ENCODE data around the gene PAM.
A peak's percentile ranks its signal among the peaks of the same experiment; 100 is the strongest.

PAM gene

DNA sequence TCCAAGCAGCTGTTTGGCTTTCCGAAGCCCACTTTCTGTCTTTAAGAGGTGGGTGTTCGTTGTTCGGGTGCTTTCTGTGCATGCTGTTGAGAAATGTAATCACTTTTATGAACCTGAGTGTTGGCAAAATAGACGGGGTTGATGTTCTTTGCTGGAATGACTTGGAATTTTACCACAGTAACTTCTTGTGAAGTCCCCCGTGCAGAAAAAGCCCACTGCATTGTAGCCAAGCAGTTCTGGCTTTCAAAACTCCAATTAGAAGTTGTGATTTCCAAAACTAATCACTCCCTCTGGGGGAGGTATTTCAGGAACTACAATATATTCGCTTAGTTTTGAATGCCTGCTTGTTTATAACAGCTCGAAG is 111.1 kb downstream of the PAM start:
- ATAC-seq (replicated peaks), result no peak
- Mint-ChIP-seq H3K27ac (peak overlapping the region; percentile 60 to 86), H3K4me1 (ENCODE audit: low read depth in 2 of 2) (peaks cover 9 to 28% of the 10 kb centered on the region in 2 donors)

DNA sequence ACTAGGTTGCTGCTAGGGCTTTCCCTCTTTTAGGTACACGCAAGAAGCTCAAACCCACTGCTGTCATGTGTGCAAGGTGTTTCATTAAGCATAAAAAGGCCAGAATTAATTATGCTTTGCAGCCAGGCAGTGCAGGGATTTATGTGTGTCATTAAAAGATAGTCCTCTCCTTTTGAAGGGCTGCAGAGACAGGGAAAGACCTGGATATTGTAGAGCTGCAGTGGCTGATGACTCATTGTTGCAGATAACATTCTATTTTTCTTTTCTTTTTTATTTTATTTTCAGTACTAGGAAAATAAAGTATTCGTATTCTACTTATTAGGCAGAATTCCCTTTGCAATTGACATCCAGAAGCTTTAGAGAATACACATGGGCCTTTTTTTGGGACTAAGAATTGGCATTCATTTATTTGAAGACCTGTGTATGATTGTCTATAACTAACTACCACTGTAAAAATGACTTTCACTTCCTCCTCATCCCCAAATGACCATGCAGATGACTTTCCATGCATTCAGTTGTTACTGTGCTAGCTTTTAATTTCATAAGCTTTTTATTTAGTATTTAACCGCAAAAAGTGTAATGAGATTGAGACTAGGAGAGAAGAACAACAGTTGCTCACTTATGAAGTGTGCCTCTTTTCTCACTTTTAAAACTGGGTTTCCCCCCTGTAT is 113.0 kb downstream of the PAM start:
- ATAC-seq (replicated peaks), result no peak
- no peak overlapping the region for H3K4me3 Mint-ChIP-seq
- H3K27me3 Mint-ChIP-seq, result peaks cover 0 to 14% of the 10 kb centered on the region in 2 donors
- no peaks in the 10 kb centered on the region for H3K9me3 Mint-ChIP-seq
- peaks cover 7 to 24% of the 10 kb centered on the region in 2 donors for H3K4me1 Mint-ChIP-seq (ENCODE audit: low read depth in 2 of 2)
- no peak for DNase-seq
- peaks cover 3% of the 10 kb centered on the region for H3K36me3 Mint-ChIP-seq (ENCODE audit: insufficient read depth)
- H3K27ac Mint-ChIP-seq, result no peak overlapping the region

More for the DNA sequence above, 111.1 kb downstream of the PAM start:
- Mint-ChIP-seq H3K4me3 (peak overlapping the region; percentile 69 to 73), H3K27me3 (peaks cover 0 to 14% of the 10 kb centered on the region in 2 donors), H3K9me3 (no peaks in the 10 kb centered on the region), H3K36me3 (ENCODE audit: insufficient read depth) (peaks cover 3% of the 10 kb centered on the region)
- no peak for DNase-seq

DNA sequence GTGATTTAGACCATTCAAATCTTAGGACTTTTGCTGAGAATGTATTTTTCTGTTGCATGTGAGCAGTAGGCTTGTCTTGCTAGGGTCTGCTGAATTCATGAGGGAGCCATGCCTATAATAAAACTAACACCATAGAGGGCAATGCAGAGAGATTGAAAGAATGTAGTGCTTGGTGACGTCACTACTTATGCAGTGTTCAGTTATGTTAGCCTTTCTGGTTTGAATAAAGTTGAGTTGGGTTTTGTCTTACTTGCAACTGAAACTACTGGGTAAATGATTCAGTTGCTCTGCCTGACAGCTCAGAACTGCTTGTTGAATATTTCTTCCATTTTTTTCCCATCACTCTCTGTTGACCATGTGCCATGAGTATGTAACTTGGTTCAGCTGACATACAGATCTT is 114.1 kb downstream of the PAM start:
- ATAC-seq (replicated peaks), result no peak
- Mint-ChIP-seq H3K27me3 (peaks cover 0 to 14% of the 10 kb centered on the region in 2 donors), H3K9me3 (no peaks in the 10 kb centered on the region), H3K27ac (no peak overlapping the region), H3K4me1 (ENCODE audit: low read depth in 2 of 2) (peaks cover 7 to 21% of the 10 kb centered on the region in 2 donors), H3K4me3 (no peak overlapping the region), H3K36me3 (ENCODE audit: insufficient read depth) (peaks cover 3% of the 10 kb centered on the region)
- no peak for DNase-seq

DNA sequence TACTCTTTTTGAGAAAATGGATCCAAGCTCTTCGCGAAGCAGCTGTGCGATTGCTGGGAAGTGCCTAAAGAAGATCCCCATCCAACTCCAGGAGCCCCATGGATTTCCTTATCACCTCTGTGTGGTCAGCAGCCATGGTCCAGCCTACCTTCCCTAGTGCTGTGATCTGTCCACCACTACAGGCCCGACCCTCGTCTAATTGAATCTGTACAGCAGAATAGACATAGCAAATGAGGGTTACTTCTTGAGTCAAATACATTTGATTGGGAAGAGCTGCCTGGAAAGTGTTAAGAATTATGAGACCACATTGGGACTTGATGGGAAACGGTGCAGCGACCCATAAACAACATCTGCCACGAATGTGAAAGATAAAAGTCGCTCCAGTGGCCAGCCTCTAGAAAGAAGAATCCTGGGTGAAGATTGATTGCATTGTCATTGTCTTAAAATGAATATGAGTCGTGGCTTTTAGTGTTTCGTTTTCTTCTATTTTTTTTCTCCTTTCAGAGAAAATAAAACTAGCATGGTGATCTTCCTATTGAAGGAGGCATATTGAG is 118.4 kb downstream of the PAM start:
- no peak for DNase-seq
- no peaks in the 10 kb centered on the region for H3K9me3 Mint-ChIP-seq
- peaks cover 3% of the 10 kb centered on the region for H3K36me3 Mint-ChIP-seq (ENCODE audit: insufficient read depth)
- peaks cover 0 to 7% of the 10 kb centered on the region in 2 donors for H3K4me1 Mint-ChIP-seq (ENCODE audit: low read depth in 2 of 2)
- H3K27me3 Mint-ChIP-seq, result no peaks in the 10 kb centered on the region
- no peak overlapping the region for H3K4me3 Mint-ChIP-seq
- ATAC-seq (replicated peaks), result no peak
- H3K27ac Mint-ChIP-seq, result no peak overlapping the region

DNA sequence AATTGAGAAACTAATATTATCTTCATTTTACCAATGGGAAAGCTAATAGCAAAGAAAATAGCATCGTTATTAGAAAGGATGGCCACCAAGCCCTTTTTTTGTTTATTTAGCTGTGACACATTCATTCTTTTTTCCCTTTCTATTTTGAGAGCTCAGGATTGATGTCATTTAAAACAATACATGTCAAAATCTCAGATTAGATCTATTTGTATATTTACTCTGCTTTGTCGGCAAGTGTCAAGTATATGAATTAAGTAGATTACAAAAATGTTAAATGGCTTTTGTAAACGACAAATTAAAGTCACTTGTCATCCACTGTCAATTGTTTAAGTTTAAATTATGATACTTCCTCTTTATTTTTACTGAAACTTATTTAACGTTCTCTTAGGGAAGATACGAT is 118.9 kb downstream of the PAM start:
- peaks cover 3% of the 10 kb centered on the region for H3K36me3 Mint-ChIP-seq (ENCODE audit: insufficient read depth)
- H3K9me3 Mint-ChIP-seq, result no peaks in the 10 kb centered on the region
- DNase-seq (no peak), ATAC-seq (replicated peaks) (no peak)
- peaks cover 0 to 6% of the 10 kb centered on the region in 2 donors for H3K4me1 Mint-ChIP-seq (ENCODE audit: low read depth in 2 of 2)
- no peaks in the 10 kb centered on the region for H3K27me3 Mint-ChIP-seq
- H3K4me3 Mint-ChIP-seq, result no peak overlapping the region
- H3K27ac Mint-ChIP-seq, result no peak overlapping the region

DNA sequence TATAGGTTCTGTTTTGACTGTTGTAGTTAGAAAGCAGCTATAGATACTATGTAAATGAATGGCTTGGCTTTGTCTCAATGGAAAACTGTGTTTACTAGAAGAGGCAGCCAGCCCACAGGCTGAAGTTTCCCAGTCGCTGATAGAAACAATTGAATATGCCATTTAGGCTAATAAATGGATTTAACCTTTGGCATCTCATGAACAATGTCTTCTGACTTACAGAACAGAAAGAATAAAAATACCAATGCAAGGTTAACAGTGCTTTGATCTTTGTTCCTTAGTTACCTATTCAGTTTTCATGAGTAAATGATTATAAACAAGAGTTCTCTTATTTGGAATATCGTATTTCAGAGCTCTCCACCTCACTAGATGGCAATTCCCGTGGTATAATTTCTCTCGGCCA is 120.6 kb downstream of the PAM start:
- Mint-ChIP-seq H3K27ac (no peak overlapping the region), H3K9me3 (no peaks in the 10 kb centered on the region), H3K4me3 (no peak overlapping the region), H3K4me1 (ENCODE audit: low read depth in 2 of 2) (no peaks in the 10 kb centered on the region), H3K36me3 (ENCODE audit: insufficient read depth) (no peaks in the 10 kb centered on the region), H3K27me3 (no peaks in the 10 kb centered on the region)
- DNase-seq (no peak), ATAC-seq (replicated peaks) (no peak)

DNA sequence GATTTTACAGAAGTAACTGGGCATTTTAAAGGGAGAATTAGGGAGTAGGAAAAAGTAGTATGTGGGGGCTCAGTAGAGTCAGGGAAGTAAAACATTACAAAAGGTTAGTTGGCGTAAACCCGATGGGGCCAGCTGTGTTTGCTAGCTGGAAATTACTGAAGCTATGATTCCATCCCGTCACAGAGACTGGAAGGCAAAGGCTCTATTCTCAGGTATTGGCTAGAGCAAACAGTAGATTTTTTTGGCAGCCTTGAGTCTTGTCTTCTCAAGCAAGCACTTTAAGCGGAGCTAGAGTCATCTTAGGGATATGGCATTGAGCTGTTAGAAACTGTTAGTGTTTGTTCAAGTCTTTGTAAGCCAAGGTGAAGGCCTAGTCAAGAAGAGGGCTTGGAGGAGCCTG is 121.5 kb downstream of the PAM start:
- no peaks in the 10 kb centered on the region for H3K36me3 Mint-ChIP-seq (ENCODE audit: insufficient read depth)
- H3K27me3 Mint-ChIP-seq, result no peaks in the 10 kb centered on the region
- H3K27ac Mint-ChIP-seq, result no peak overlapping the region
- H3K9me3 Mint-ChIP-seq, result no peaks in the 10 kb centered on the region
- no peak overlapping the region for H3K4me3 Mint-ChIP-seq
- no peaks in the 10 kb centered on the region for H3K4me1 Mint-ChIP-seq (ENCODE audit: low read depth in 2 of 2)
- ATAC-seq (replicated peaks) (no peak), DNase-seq (no peak)

DNA sequence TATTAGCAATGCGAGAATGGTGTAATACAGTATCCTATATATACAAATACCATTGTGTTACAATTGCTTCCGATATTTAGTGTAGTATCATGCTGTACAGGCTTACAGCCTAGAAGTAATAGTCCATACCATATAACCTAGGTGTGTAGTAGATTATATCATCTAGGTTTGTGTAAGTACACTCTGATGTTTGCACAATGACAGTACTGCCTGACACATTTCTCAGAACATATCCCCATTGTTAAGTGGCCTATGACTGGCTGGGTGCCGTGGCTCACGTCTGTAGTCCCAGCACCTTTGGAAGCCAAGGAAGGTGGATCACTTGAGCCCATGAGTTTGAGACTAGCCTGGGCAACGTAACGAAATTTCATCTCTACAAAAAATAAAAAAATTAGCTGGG is 124.6 kb downstream of the PAM start:
- no peaks in the 10 kb centered on the region for H3K27me3 Mint-ChIP-seq
- no peaks in the 10 kb centered on the region for H3K9me3 Mint-ChIP-seq
- no peaks in the 10 kb centered on the region for H3K4me1 Mint-ChIP-seq (ENCODE audit: low read depth in 2 of 2)
- no peak for ATAC-seq (replicated peaks)
- no peaks in the 10 kb centered on the region for H3K36me3 Mint-ChIP-seq (ENCODE audit: insufficient read depth)
- no peak overlapping the region for H3K27ac Mint-ChIP-seq
- no peak overlapping the region for H3K4me3 Mint-ChIP-seq
- DNase-seq, result no peak

DNA sequence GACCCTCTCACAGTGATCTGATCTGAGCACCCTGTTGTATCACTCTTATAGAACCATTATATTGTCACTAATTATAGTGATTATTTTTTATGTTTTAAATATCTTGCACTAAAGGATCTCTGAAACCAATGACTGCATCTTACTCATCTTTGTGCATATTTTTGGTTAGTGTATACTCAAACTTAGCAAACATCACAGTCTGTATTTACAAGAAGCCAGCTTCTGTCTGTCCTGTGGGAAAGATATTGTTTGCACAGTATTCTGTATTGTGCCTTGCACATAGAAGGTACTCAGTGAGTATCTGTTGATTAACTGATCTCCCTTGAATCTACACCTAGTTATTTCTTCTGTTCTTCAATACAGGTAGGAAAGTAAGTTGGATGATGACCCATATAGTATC is 131.5 kb downstream of the PAM start:
- Mint-ChIP-seq H3K4me1 (ENCODE audit: low read depth in 2 of 2) (peaks cover 21 to 34% of the 10 kb centered on the region in 2 donors), H3K27me3 (no peaks in the 10 kb centered on the region)
- no peak for DNase-seq

DNA sequence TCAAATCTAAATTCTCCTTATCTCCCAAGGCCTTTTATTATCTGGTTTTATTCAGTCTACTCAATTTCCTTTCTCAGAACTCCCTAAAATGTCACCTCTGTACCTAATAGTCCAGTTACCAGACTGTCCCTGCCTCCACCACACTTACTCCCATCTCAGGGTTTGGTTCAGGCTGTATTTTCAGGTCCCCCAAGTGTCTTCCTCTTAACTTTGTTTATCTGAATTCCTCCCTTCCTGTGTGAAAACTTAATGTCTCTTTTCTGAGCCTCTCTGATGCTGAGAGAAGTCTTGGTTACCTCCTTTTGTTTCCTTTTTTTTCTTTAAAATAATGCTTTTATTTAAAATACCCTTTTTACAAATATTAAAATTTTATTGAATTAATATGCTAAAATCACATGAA is 133.4 kb downstream of the PAM start:
- peaks cover 2% of the 10 kb centered on the region for H3K36me3 Mint-ChIP-seq (ENCODE audit: insufficient read depth)
- H3K4me1 Mint-ChIP-seq (ENCODE audit: low read depth in 2 of 2), result peaks cover 21 to 34% of the 10 kb centered on the region in 2 donors

More for the DNA sequence above, 131.5 kb downstream of the PAM start:
- Mint-ChIP-seq H3K36me3 (ENCODE audit: insufficient read depth) (peaks cover 2% of the 10 kb centered on the region), H3K9me3 (no peaks in the 10 kb centered on the region), H3K4me3 (no peak overlapping the region), H3K27ac (peak overlapping the region in 1 of 2 donors; percentile 86)
- ATAC-seq (replicated peaks), result no peak

DNA sequence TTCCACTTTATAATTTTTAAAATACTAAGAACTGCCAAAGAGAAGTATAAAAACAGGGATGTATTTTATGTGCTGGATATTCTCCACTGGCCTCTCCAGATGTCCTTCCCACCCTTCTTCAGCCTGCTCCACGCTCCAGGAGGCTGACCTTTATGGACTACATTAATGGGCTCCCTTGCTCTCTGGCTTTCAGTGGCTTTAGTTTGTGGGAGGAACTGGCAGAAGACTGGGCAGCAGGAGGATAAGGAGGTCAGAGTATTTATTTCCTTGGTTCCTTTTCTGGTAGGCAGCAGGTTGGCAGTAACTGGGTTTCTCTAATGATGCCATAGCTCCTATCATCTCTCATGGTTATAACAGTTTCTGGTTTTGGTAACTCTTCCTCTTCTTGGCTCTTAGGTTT is 133.9 kb downstream of the PAM start:
- H3K27ac Mint-ChIP-seq, result peak overlapping the region; percentile 59 to 86
- peak overlapping the region; percentile 7 to 52 for H3K4me3 Mint-ChIP-seq
- no peak for ATAC-seq (replicated peaks)
- no peaks in the 10 kb centered on the region for H3K27me3 Mint-ChIP-seq
- no peaks in the 10 kb centered on the region for H3K9me3 Mint-ChIP-seq
- peaks cover 2% of the 10 kb centered on the region for H3K36me3 Mint-ChIP-seq (ENCODE audit: insufficient read depth)
- DNase-seq, result no peak
- peaks cover 21 to 34% of the 10 kb centered on the region in 2 donors for H3K4me1 Mint-ChIP-seq (ENCODE audit: low read depth in 2 of 2)

More for the DNA sequence above, 133.4 kb downstream of the PAM start:
- no peaks in the 10 kb centered on the region for H3K27me3 Mint-ChIP-seq
- peak; percentile 41 for ATAC-seq (replicated peaks)
- H3K27ac Mint-ChIP-seq, result peak overlapping the region; percentile 30 to 86
- H3K9me3 Mint-ChIP-seq, result no peaks in the 10 kb centered on the region
- no peak for DNase-seq
- peak overlapping the region; percentile 58 to 68 for H3K4me3 Mint-ChIP-seq

DNA sequence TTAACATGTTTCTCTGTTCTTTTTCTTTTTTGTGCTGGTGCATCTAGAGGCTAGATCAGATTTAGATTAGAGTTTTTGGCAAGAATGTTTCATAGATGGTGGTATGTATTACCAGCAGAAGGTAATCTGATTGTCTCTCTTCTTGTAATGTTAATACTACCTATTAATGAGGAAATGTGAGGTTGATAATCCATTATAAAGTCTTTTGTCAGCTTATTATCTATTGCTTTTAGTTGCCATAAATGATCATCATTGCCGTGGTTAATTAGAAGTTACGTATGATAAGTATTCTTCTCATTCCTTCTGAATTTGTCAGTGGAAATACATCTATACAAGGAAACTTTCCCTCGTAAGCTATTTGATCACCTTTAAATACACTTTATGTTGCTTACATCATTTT is 135.0 kb downstream of the PAM start:
- Mint-ChIP-seq H3K9me3 (no peaks in the 10 kb centered on the region), H3K4me1 (ENCODE audit: low read depth in 2 of 2) (peaks cover 23 to 40% of the 10 kb centered on the region in 2 donors), H3K27me3 (no peaks in the 10 kb centered on the region), H3K36me3 (ENCODE audit: insufficient read depth) (peaks cover 2% of the 10 kb centered on the region), H3K27ac (peak overlapping the region in 1 of 2 donors; percentile 86), H3K4me3 (no peak overlapping the region)
- no peak for DNase-seq
- no peak for ATAC-seq (replicated peaks)

DNA sequence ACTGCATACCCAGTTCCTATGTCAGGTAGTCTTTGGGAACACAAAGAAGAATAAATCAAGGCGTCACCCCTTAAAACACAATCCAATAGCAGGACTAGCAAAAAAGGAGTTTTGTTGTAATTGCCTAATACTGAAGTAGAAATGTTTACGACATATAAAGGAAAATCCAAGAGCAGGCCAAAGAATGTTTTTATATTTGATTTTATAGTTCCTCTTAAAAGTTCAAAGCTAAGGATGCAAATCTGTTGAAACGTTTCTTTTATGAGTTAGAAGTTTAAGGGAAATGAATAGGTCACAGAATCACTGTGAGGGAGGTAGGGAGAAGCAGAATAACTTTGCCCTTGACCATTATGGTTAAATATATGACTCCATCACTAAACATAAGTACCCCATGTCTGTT is 136.1 kb downstream of the PAM start:
- H3K4me3 Mint-ChIP-seq, result no peak overlapping the region
- DNase-seq (no peak), ATAC-seq (replicated peaks) (no peak)
- peaks cover 23 to 40% of the 10 kb centered on the region in 2 donors for H3K4me1 Mint-ChIP-seq (ENCODE audit: low read depth in 2 of 2)
- H3K27ac Mint-ChIP-seq, result no peak overlapping the region
- H3K27me3 Mint-ChIP-seq, result no peaks in the 10 kb centered on the region
- no peaks in the 10 kb centered on the region for H3K9me3 Mint-ChIP-seq
- H3K36me3 Mint-ChIP-seq (ENCODE audit: insufficient read depth), result peaks cover 2% of the 10 kb centered on the region

DNA sequence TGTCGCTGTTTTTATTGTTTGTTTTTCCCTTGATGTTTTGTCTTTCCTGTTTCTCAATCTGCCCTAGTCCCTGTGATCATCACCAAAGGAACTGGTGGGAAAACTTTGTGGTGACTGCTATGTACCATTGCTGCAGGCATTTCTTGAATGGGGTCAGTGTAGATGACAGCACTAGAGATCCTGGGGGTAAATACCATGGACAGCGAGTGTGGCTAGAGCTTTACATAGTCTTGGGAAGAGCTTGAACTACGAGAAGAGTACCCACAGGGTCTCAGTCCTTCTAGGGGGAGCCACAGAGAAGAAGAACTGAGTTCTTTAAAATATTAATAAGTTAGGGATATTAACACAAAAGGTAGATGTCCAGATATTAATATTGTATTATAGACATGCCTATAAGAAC is 138.8 kb downstream of the PAM start:
- no peaks in the 10 kb centered on the region for H3K27me3 Mint-ChIP-seq
- H3K36me3 Mint-ChIP-seq (ENCODE audit: insufficient read depth), result no peaks in the 10 kb centered on the region
- H3K4me1 Mint-ChIP-seq (ENCODE audit: low read depth in 2 of 2), result peaks cover 11 to 16% of the 10 kb centered on the region in 2 donors
- DNase-seq (no peak), ATAC-seq (replicated peaks) (no peak)
- H3K27ac Mint-ChIP-seq, result no peak overlapping the region
- no peak overlapping the region for H3K4me3 Mint-ChIP-seq
- no peaks in the 10 kb centered on the region for H3K9me3 Mint-ChIP-seq
